NCI-H1105 treated with DMSO at 0.1 percent for 48 hours (cell line): ENCODE results near the gene MS4A15.
"Not testable (repeated sequence)": the region's sequence is repeated elsewhere in the genome, so short reads cannot be mapped to it uniquely, and the experiment has no call there.

ENCODE experiments used
- DNase-seq: peaks from one replicate; lab custom pipeline; 2025; lab: John Stamatoyannopoulos, UW

The MS4A15 gene

DNA sequence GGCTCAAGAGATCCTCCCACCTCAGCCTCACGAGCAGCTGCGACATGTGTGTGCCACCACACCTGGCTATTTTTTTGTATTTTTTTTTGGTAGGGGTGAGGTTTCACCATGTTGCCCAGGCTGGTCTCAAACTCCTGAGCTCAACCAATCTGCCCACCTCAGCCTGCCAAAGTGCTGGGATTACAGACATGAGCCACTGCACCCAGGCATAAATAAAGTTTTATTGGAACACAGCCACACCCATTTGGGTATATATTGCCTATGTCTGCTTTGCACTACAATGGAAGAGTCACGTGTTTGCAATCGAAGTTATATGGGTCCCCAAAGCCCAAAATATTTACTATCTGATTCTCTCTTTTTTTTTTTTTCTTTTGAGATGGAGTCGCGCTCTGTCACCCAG is 1.8 kb upstream of the MS4A15 start:
- no peak for DNase-seq

DNA sequence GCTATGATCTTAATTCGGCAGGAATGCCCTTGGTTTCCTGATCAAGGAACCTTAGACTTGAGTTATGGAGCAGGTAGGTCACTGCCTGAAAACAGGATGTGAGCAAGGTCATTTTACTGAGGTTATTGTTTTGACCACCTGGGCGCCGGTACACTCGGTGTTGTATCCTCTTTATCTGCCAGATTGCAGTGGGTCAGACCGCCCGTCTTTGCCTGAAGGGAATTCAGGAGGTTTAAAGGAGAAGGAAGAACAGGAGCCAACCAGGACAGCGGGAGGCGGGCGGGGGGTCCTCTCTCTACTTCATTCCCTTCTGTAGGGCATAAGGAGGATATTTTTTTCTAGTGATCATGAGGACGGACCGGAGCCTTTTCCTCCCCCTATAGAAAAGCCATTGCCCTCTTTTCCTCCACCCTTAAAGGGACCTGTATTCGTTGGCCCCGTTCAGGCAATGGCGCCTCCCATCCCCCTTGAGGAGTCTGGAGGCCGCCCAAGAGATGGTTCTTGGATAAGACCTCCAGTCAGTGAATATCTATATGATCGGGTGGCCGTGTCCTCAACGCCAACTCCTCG is 649 bp downstream of the MS4A15 start:
- no peak for DNase-seq

DNA sequence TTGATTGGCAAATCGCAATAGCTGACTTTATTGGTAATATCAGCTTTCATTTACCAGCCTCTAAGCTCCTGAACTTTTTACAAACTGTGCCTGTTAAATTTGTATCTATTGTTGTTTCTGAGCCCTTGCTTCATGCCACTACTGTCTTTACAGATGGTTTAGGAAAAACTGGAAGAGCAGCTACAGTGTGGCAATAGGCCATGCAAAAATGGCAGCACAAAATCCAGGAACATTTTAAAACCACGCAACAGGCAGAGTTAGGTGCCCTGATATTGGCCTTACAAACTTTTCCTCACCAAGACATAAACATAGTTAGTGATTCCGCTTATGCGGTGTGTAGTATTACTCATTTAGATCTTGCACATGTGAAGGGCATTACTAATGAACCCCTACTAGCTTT is 2.0 kb downstream of the MS4A15 start:
- not testable (repeated sequence) for DNase-seq

DNA sequence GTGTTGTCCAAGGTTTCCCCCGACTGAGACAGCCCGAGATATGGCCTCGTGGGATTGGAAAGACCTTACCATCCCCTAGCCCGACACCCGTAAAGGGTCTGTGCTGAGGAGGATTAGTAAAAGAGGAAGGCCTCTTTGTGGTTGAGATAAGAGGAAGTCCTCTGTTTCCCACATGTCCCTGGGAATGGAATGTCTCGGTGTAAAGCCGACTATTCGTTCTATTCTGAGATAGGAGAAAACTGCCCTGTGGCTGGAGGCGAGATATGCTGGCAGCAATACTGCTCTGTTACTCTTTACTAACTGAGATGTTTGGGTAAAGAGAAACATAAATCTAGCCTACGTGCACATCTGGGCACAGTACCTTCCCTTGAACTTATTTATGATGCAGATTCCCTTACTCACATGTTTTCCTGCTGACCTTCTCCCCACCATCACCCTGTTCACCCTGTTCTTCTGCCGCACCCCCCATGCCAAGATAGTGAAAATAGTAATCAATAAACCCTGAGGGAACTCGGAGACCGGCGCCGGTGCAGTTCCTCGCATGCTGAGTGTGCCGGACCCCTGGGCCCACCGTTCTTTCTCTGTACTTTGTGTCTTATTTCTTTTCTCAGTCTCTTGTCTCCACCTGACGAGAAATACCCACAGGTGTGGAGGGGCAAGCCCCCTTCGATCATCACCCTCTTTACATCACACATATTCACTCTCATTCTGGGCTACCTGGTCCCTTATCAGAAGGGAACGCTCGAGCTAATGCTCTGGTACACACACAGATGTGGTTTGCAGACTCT is 3.0 kb downstream of the MS4A15 start:
- DNase-seq, result not testable (repeated sequence)

DNA sequence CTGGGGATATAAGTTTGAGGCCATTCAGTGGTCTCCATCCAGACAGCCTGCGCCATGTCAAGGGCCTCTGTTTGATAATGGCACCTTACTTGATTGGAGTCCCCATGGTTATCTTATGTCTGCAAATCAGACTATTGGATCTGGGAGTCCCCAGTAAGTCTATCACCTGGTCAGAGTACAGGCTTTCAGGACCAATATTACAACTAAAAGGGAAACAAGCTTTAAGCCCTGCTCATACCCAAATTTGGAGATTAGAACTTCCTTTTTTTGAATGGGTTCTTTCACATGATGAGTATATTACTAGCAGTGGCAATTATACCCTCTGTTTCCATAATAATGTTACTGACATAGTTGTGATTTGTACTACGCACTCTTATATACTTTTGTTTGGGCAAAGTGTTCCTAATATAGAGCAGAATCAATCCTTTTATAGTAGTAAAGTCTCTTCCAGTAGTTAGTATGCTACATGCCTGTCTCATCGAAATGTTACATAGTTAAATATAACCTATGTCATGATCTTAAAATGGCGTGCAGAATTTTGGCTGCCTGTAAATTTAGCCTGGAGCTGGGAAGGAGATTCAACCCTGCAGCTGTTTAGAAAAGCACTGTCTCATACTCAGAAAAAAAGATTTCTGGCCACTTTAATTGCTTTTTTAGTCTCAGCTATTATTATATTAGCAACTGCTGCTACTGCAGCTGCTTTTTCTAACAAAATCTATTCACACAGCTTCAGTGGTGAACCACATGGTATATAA is 4.9 kb downstream of the MS4A15 start:
- DNase-seq, result peak; percentile 65

DNA sequence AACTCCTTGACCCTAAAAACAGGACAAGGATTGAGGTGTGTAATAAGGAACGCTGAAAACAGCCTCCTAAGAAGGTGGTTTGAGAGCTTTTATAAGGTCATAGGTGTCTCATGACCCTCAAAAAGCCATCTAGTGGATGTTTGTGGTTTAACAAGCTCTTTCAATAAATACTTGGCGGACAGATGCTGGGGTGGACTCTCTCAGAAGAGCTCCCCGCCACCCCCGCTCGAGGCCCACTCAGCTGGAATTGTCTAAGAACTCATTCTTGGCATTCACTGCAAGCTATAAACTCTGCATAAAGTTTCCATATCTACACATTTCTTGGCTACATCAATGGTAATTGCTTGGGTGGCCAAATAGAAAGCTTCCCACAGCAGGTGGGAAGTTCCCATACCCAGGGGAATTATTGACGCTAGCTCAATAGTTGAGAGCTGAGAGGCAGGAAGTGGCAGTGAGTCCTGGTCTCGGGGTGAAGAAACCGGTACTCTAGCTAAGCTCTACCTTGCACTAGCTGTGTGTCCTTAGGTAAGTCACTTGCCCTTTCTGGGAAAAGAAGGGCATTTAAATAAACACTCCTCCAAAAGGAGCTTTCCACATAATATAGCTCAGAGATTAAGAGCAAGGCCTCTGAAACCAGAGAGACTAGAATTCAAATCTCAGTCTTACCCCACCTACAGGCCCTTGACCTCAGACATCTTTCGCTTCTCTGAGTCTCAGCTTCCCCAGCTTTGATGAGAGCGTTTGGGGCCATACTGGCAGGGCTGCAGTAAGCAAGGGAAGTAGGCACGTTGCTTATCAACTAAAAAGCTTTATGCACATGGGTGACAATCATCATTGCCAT is 6.4 kb downstream of the MS4A15 start:
- DNase-seq, result peak; percentile 86

DNA sequence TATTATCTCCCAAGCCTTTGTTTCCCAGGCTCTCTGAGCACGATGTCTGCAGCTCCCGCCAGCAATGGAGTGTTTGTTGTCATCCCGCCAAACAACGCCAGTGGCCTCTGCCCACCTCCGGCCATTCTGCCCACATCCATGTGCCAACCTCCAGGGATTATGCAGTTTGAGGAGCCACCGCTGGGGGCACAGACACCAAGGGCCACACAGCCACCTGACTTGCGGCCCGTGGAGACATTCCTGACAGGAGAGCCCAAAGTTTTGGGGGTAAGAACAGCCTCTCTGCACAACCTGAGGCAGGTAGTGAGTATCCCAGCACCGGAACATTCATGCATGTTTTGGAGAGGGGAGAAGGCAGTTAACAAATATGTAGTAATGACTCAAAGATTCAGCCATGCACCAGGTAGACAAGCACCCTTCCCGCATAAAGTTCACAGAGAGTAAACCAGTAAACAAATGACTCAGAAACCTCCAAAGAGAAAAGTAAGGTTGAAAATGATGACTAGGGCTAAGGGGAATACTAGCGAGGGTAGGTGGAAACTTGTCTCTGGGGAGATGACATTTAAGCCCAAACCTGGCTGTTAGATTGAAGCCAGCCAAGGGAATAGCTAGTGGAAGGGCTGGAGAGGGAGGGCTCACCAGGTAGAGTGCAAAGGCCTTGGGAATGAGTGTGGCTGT is 7.2 kb downstream of the MS4A15 start:
- no peak for DNase-seq

DNA sequence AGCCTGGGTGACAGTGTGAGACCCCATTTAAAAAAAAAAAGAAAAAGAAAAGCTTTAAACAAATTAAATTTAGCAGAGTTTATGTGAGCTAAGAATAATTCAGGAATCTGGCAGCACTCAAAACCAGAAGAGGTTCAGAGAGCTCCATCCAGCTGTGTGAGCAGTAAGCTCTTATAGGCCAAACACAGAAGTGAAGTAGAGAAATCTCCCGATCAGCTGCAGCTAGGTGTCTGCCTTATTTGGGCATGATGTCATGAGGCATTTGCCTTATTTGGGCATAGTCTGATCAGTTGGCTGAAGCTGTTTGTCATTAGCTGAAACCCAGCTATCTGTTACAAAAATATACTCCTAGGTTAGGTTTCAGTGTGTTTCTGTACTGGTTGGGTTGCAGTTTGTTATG is 8.2 kb downstream of the MS4A15 start:
- DNase-seq, result peak; percentile 5

DNA sequence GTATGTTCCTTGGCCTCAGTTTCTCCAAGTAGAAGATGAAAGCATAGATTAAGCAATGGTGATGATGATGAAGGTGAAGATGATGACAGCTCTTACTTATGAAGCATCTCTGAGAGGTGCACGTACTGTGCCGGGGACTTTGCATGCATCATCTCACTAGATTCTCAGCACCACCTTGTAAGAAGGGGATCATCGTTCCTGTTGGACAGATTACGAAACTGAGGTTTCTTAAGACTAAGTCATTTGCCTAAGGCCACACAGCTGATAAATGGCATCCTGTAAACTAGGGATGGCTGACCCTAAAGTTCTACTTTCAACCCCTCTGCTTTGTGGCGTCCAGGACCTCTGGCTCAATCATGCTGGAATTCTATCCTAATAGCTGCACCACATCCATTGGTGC is 8.7 kb downstream of the MS4A15 start:
- DNase-seq, result no peak

DNA sequence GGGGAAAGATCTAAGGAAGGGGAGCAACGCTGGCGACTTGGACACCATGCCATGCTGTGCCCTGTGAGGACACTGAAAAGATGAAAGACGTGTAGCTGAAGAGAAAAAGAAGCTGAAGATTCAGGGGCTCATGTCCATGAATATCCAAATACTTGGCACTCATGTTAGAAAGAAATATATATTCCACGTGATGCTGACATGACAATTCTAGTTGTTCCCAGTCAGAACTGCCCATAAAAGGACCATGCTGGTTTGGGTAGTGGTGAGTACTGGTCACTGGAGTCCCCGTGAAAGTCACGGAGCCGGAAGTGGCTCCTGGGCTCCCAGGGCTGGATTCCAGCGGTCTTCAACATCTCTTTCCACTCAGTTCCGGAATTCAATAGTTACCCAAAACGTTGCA is 9.9 kb downstream of the MS4A15 start:
- DNase-seq, result no peak

DNA sequence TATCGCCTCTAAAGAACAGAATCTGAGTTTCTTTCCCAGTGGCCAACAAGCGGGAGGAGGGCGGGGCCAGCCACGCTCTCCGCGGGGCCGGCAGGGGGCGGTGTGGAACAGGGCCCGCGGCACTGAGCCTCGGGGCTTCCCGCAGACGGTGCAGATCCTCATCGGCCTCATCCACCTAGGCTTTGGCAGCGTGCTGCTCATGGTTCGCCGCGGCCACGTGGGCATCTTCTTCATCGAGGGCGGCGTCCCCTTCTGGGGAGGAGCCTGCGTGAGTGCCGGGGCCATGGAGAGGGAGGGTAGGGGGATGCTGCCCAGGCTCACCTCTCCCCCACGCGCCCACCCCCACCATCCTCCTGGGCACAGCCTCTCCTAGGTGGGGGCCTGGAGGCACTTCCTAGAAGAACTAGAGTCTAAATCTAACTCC is 10.7 kb downstream of the MS4A15 start:
- DNase-seq, result no peak

DNA sequence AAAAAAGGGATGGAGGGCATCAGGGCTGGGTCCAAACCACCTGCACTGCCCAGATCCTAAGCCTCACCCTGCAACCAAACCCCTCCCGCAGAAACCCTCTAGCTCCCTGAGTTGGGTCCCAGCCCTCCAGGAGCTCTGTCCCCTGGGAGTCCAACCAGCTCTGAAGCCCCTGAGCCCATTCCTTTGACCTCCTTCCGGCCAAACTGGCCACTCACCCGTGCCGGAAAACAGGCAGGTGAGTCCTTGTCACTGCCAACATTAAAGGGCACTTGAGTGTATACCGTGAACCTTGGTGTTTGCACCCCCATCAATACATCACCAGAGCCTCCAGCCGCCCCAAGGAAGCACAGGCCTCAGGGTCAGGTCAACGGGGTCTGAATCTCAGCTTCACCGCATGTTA is 11.5 kb downstream of the MS4A15 start:
- no peak for DNase-seq

DNA sequence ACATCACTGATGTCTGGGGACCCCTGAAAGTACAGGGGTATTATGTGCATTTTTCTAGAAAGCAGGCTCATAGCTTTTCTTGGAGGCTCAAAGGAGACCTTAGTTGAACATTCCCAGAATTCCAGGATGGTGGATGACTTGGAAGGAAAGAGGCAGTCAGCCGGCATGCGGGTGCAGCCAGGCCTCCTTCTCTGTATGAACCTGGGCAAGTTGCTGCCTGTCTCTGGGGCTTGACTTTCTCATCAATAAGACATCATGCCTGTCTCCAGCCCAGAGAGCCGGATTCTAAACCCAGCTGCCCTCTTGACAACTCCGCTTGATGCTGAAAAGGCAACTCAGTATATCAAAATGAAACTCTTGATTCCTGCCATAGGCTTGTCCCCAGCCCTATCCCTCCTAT is 12.6 kb downstream of the MS4A15 start:
- DNase-seq, result peak; percentile 8

DNA sequence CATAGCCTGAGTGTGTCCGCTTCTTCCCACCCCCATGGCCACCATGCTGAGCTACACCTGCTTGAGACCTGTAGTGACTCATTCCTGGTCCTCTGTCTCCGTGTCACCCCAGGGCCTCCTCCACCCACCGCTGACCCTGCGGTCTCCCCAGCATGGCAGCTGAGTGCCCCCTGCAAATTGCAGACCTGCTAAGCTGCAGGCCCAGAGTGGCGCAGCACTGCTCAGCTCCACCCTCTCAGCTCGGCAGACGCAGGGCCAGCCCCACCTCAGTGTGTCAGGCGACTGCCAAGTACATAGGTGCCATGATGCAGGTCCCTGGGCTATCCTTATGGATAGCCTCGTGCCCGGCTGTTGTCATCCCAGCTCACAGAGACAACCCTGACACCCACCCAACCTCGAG is 13.1 kb downstream of the MS4A15 start:
- no peak for DNase-seq

DNA sequence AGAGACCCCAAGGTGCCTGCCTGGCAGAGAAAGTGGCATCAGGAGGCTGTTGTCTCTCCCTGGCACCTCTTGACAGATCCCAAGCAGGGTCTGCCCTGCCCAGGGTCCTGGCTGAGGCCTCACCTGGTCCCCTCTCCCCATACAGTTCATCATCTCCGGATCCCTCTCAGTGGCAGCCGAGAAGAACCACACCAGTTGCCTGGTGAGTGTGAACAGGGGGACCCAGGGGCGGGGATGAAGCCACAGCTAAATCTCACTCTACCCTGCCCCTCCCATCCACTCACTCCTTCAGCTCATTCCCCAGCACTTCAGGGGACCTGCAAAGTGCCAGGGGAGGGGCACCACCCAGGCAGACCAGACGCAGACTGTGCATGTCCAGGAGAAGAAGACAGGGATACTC is 14.5 kb downstream of the MS4A15 start:
- no peak for DNase-seq

DNA sequence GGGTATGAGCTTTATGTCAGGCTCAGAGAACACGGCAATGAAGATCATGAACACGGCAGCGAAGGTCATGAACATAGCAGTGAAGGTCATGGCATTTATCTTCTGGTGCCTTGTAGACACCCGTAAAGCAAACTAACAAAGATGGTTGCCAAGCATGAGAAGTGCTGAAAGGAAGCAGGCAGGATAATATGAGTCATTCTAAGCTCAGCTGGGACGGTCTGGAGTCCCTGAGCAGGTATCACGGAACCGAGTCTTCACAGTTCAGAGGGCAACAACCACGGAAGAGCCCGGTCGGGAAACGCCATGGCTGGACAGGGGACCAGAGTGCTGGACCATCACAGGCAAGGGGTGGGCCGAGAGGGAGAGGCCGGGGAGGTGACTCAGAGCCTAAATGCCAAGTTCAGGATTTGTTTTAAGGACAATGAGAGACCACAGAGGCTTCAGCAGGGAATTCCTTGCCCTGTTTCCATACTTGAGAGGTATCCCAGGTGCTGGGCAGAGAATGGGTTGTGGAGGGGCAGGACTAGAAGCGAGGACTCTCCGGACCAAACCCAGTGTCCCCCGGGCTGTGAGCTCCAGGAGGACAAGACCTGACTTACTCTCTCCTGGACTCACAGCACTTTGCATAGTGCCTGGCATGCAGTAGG is 15.3 kb downstream of the MS4A15 start:
- no peak for DNase-seq

DNA sequence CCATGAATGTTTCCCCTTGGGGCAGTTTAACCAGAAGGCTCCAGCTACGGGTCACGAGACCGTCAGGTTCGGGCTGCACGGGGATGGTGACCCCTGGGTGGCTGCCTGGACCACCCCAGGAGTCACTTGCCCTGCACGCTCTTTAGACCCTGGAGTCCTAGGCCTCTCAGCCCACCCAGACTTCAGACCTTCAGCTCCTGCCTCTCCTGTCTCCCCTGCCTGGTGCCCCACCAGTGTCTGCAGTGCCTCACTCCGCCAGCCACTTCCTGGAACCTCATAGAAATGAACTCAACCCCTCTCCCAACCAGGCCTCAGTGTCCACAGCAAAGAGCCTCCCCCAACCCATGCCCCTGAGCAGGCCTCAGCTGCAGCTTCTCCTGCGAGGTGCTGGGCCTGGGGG is 16.0 kb downstream of the MS4A15 start:
- DNase-seq, result no peak

DNA sequence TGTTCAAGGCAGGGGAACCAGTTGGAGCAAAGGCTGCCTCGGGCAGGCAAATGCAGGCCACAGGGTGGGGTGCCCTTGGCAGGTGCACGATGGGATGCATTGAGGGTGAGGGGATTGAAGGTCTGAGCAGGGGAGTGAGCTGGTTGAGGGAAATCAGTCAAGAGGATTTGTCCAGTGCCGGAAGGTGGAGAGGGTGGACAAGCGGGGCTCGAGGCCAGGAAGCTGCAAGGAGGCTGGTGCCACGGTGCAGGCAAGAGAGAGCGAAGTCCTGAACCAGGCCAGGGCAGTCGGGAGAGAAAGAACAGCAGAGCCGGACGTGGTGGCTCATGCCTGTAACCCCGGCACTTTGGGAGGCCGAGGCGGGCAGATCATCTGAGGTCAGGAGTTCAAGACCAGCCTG is 18.1 kb downstream of the MS4A15 start:
- DNase-seq, result no peak

DNA sequence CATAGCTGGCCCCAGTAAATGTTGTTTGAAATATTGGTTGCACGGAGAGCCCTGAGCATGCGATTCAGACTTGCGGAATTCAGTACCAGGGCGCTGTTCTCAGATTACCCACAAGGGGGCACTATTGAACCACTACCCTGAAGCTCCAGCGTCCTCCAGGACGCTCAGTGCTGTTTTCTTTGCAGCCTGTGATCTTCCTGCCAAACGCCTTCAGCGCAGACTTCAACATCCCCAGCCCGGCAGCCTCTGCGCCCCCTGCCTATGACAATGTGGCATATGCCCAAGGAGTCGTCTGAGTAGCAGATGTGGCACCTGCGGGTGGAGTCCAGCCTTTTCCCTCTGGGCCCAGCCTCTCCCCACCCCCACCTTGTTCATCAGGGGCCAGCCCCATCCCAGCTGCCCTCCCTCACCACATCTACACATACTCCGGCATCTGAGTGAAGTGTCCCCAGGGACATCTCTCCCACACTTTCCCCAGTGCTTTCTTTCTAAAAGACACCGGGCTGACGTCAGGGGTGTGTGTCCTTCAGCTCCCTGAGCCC is 18.8 kb downstream of the MS4A15 start:
- peak; percentile 92 for DNase-seq

DNA sequence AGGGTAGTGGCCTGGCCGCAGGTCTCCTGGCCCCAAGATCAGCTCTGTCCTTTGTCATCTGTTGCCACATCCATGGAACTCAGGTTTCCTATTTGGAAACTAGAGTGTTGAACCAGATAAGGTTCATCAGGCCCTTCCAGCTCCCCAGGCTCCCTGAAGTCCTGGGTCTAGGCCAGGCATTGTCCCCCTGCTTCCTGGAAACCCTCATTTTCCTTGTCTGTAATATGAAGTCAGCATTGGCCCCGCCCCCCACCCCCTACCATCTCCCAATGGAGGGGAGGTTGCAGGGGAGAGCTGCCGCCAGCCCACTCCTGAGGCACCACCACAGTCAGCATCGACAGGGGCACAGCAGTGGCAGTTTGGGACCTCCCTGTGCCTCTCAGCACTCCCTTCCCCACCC is 19.5 kb downstream of the MS4A15 start:
- DNase-seq, result no peak

DNA sequence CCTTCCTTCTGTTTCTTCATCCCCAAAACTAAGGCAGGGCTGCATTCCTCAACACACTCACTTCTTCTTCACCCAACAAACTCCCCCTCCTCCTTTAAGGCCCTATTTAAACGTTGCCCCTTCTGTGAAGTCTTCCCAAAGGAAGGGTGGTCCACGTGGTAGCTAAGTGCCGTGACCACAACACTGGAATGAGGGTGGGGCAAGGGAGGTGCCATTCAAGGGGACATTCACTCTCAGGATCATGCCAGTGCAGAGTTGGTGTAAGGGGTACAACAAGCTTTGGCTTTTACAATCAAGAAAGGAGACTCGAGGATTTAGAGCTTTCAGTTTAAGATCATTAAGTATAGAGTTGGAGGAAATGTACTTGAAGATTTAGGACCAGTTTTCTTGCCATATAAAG is 20.4 kb downstream of the MS4A15 start:
- DNase-seq, result no peak
